HFF-Myc (cell line): ENCODE data around the gene FPGS.
"Not testable (repeated sequence)": the region's sequence is repeated elsewhere in the genome, so short reads cannot be mapped to it uniquely, and the experiment has no call there.

Experiments
- DNase-seq: peaks from one replicate; pipeline ENCODE4 v3.0.0-alpha.2; 2011; ENCODE audit warnings: low read depth; ENCODE audit errors: extremely low read depth
- H3K4me3 ChIP-seq: replicated peaks from 2 replicates; pipeline ENCODE4 v1.5.1; 2011; ENCODE audit warnings: low read depth, mild to moderate bottlenecking, control low read depth, low read length
- TF ChIP-seq, protein P1 (sequence below): IDR thresholded peaks from 2 replicates; pipeline ENCODE4 v1.5.1; 2012; ENCODE audit warnings: mild to moderate bottlenecking, low read depth, low read length, control low read depth; ENCODE audit errors: missing control alignments

The FPGS gene

GRCh38 chr9:127833555-127833954 lies 30.9 kb downstream of the FPGS start:
- no peak for DNase-seq
- H3K4me3 ChIP-seq, result no peak overlapping the region
- TF ChIP-seq, protein P1, sequence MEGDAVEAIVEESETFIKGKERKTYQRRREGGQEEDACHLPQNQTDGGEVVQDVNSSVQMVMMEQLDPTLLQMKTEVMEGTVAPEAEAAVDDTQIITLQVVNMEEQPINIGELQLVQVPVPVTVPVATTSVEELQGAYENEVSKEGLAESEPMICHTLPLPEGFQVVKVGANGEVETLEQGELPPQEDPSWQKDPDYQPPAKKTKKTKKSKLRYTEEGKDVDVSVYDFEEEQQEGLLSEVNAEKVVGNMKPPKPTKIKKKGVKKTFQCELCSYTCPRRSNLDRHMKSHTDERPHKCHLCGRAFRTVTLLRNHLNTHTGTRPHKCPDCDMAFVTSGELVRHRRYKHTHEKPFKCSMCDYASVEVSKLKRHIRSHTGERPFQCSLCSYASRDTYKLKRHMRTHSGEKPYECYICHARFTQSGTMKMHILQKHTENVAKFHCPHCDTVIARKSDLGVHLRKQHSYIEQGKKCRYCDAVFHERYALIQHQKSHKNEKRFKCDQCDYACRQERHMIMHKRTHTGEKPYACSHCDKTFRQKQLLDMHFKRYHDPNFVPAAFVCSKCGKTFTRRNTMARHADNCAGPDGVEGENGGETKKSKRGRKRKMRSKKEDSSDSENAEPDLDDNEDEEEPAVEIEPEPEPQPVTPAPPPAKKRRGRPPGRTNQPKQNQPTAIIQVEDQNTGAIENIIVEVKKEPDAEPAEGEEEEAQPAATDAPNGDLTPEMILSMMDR, result no peak

GRCh38 chr9:127835991-127836516 lies 33.4 kb downstream of the FPGS start:
- TF ChIP-seq, protein P1, result no peak
- DNase-seq, result no peak
- no peak overlapping the region for H3K4me3 ChIP-seq

DNA sequence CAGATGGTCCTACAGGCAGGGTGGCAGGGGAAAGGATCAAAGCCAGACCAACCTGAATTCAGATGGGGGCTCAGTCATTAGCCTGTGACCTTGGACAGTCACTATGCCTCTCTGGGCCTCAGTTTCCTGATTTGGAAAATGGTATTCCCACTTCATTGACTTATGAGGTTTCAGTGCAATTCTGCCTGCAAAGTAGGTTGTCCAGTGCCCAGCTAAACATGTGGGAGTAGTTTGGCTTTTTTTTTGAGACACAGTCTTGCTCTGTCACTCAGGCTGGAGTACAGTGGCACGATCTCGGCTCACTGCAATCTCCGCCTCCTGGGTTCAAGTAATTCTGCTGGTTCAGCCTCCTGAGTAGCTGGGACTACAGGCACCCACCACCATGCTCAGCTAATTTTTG lies 33.9 kb downstream of the FPGS start:
- not testable (repeated sequence) for DNase-seq, H3K4me3 ChIP-seq

DNA sequence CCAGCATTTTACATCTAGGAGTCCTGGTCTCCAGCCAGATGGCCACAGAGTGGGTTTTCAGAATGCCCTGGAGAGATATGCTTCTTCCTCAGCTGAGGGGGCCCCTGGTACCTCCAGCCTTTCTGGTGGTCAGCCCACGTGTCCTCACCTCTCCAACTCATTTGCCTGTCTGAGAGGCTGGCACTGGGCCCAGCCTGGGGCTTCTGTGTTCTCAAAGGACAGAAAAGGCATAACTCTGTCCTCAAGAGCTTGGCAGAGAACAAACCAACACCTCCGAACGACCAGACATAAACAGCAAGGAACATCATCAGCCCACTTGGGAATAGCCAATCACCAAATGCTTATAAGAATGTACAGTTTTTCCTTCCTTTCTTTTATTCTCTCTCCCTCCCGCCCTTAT lies 34.7 kb downstream of the FPGS start:
- no peak for DNase-seq
- TF ChIP-seq, protein P1, result no peak
- H3K4me3 ChIP-seq, result no peak overlapping the region

DNA sequence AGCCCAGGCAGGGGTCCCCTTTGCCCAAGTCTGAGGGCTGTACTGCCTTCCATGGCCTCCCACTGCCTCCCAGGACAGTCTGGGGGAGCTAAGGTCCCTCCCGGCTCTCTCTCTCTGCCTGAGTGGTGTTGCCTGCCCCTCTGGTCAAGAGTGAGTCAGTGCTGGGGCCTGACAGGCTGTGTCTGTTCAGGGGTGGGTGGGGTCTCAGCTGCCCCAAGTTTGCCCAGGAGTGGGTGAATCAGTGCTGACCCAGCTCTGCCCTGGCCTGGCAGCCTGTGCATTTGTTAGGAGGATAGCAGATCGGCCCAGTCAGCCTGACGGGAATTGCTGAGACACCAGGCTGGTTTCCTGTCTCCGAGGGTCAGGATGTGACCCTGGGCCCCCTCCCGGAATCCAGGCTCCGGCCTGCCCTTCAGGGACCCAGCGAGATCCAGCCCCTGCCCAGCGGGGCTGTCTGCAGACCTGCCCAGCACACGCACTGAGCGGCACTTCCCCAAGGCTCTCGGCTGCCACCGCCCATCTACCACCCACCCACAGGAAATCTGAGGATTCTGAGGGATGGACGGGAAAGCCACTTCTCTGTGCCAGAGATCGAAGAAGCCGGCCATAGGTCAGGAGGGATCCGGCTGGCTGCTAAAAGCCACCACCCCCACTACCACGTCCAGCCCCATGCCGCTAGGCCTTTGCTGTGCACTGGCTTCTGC lies 35.8 kb downstream of the FPGS start:
- peak; percentile 36 for DNase-seq
- TF ChIP-seq, protein P1, result no peak

DNA sequence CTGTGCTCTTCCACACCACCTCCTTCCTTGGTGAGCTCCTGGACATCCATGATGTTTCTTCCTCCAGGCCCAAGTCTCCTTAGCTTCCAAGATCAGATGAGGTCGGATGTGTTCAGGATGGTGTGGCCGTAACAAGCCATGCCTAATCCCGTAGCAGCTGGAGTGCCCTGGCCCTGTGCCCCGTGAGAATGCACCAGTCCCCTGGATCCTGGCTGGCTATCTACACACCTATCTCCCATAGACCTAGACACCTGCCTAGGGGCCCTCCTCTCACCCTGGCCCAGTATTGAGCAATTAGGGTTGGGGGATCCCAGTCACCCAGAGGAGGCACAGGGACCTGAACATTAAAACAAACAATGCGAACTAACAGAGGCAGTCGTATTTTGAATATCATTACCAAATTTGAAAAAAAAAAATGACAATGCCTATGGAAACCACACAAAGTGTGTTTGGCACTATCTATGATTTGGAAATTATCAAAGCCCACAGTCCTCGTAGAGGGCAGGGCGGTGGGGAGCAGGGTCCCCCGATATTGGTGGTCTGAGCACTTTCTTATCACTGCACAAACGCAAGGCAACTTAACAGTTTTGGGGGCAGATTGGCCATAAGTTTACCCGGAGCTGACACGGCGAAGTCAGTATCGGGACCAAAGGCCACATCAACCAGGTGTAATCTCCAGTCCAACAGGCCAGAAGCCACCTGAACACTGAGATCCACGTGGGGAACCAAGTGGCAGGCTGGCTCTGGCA lies 38.6 kb downstream of the FPGS start:
- no peak for DNase-seq
- no peak overlapping the region for H3K4me3 ChIP-seq
- TF ChIP-seq, protein P1, result no peak

More for the DNA sequence above, 35.8 kb downstream of the FPGS start:
- no peak overlapping the region for H3K4me3 ChIP-seq

DNA sequence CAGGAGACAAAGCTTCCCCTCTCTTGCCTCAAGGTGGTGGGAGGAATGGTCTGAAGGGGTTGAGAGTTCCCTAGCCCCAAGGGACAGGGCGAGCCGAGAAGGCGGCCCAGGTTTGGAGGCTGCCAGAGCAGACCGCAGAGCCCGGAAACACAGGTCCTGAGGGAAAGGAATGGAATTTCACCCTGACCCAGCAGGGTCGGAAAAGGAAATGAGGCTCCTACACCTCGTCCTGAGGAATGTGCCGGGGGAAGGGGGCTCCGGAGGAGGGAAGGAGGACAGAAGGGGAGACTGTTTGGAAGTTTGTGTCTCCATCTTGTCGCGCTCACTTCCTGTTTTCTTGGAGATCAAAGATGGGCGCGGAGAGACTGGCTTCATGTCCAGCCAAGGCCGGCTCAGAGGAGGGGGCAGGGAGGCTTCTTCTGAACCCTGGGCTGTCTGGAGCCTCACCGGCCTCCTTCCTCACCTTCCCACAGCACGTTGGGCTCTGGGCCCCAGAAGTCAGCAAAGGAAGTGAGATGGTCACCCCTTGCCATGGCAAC lies 42.2 kb downstream of the FPGS start:
- no peak for DNase-seq
- H3K4me3 ChIP-seq, result no peak overlapping the region
- TF ChIP-seq, protein P1, result no peak

- DNase-seq, H3K4me3 ChIP-seq: not testable (repeated sequence)
Observed at GRCh38 chr9:127845619-127846018, 42.9 kb downstream of the FPGS start.
